ENCODE measurements around the gene RPUSD4. TPM values are rescaled to one million over a fixed set of nuclear protein-coding genes. Genes with fewer than 3 reads are reported as not detected.

RPUSD4 gene
- total RNA-seq, 2 experiments from 2014 or later: 30.7 to 32.5 TPM

DNA sequence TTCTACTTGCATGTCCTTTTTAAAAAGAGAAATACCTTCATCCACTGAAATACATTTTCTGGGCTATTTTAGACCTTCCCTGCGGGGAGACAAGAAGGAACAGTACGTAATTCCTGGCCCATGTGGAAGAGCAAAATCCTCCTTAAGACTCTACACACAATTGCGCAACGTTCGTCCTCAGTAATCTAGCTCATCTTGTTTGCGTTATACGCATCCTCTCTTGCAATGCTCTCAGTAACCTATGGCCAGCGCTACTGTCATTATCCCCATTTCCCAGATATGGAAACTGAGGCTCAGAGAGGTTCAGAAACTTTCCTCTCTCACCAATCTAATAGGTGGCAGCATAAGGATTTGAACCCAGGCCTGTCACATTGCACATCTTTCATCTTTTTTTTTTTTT, 54.6 kb downstream of the RPUSD4 start:
- Mint-ChIP-seq H3K4me1 (no peaks in the 10 kb centered on the region), H3K36me3 (ENCODE audit: low read depth) (no peaks in the 10 kb centered on the region), H3K4me3 (no peak overlapping the region), H3K9me3 (peaks cover 5% of the 10 kb centered on the region), H3K27me3 (peaks cover 6% of the 10 kb centered on the region), H3K27ac (no peak overlapping the region)
- DNase-seq: no peak
- ChIA-PET POLR2A (no interaction called here), CTCF (no interaction called here)

GRCh38 chr11:126155402-126156187, 55.9 kb downstream of the RPUSD4 start:
- POLR2A ChIA-PET: no interaction called here
- peaks cover 6% of the 10 kb centered on the region for H3K27me3 Mint-ChIP-seq
- H3K9me3 Mint-ChIP-seq: peaks cover 7% of the 10 kb centered on the region
- no peaks in the 10 kb centered on the region for H3K4me1 Mint-ChIP-seq
- H3K36me3 Mint-ChIP-seq (ENCODE audit: low read depth): no peaks in the 10 kb centered on the region
- no peak overlapping the region for H3K4me3 Mint-ChIP-seq
- DNase-seq: no peak
- CTCF ChIA-PET: no interaction called here
- H3K27ac Mint-ChIP-seq: no peak overlapping the region

- no peak overlapping the region for H3K4me3 Mint-ChIP-seq
- H3K27ac Mint-ChIP-seq: no peak overlapping the region
- ChIA-PET CTCF (no interaction called here), POLR2A (no interaction called here)
- peaks cover 7% of the 10 kb centered on the region for H3K9me3 Mint-ChIP-seq
- H3K27me3 Mint-ChIP-seq: peaks cover 9% of the 10 kb centered on the region
- H3K4me1 Mint-ChIP-seq: peaks cover 5% of the 10 kb centered on the region
- no peaks in the 10 kb centered on the region for H3K36me3 Mint-ChIP-seq (ENCODE audit: low read depth)
- no peak for DNase-seq
Measured at GRCh38 chr11:126154691-126155090, 56.8 kb downstream of the RPUSD4 start.

DNA sequence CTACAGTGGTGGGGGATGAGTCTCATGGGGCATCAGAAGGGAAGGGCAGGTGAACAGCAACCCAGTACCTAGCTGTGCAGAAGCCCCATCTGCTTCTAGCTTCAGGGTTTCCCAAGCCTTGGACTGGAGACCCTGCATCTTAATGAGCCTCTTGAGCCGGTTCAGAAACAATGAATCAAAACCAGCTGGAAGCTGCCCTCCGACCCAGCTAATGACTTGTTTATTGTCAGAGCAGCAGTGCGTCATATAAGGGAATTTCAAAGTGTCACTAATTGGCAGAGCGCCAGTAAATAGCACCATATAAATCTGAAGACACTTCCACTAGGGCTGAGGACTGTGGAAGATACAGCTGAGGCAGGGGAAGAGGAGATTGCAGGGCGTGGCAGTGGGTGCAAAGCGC, 57.5 kb downstream of the RPUSD4 start:
- no peak for DNase-seq
- H3K4me3 Mint-ChIP-seq: no peak overlapping the region
- H3K27me3 Mint-ChIP-seq: peaks cover 9% of the 10 kb centered on the region
- ChIA-PET CTCF (interaction anchor here (0.5 to 1.2 kb wide), 2 partner anchors 73 to 747 kb away, joined by 3 to 4 read pairs; no protein-coding TSS in a partner anchor), POLR2A (no interaction called here)
- peaks cover 8% of the 10 kb centered on the region for H3K4me1 Mint-ChIP-seq
- H3K36me3 Mint-ChIP-seq (ENCODE audit: low read depth): no peaks in the 10 kb centered on the region
- H3K9me3 Mint-ChIP-seq: peaks cover 7% of the 10 kb centered on the region
- no peak overlapping the region for H3K27ac Mint-ChIP-seq

DNA sequence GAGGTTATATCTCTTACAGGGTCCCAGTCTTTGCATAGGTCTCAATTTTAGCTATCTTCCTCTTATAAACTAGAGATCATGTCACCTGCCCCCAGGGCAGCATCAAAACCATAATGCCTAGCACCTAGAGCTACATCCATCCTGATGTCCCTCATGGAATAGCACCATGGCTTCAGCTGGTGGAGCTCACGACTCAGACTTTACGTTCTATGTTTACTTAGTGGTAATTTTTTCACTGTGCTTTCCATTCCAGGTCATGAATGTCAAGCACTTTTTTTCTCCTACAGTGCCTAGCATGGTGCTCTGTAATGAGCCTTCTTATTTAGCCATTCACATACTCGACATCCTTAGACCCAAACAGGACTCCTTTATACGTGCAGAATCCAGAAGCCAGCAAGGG, 58.4 kb downstream of the RPUSD4 start:
- CTCF ChIA-PET: no interaction called here
- Mint-ChIP-seq H3K27me3 (peaks cover 9% of the 10 kb centered on the region), H3K9me3 (peaks cover 7% of the 10 kb centered on the region), H3K4me1 (peaks cover 8% of the 10 kb centered on the region), H3K36me3 (ENCODE audit: low read depth) (no peaks in the 10 kb centered on the region), H3K4me3 (no peak overlapping the region), H3K27ac (no peak overlapping the region)
- DNase-seq: no peak
- POLR2A ChIA-PET: interaction anchor here (0.7 kb wide), 1 partner anchor 221 kb away, joined by 4 read pairs; no protein-coding TSS in a partner anchor

GRCh38 chr11:126152586-126152985, 58.9 kb downstream of the RPUSD4 start:
- POLR2A ChIA-PET: no interaction called here
- Mint-ChIP-seq H3K4me1 (peaks cover 8% of the 10 kb centered on the region), H3K4me3 (no peak overlapping the region), H3K27me3 (peaks cover 9% of the 10 kb centered on the region), H3K27ac (no peak overlapping the region), H3K9me3 (peaks cover 7% of the 10 kb centered on the region), H3K36me3 (ENCODE audit: low read depth) (no peaks in the 10 kb centered on the region)
- DNase-seq: no peak
- CTCF ChIA-PET: no interaction called here

- CTCF ChIA-PET: no interaction called here
- no peak overlapping the region for H3K4me3 Mint-ChIP-seq
- peaks cover 7% of the 10 kb centered on the region for H3K9me3 Mint-ChIP-seq
- no peak for DNase-seq
- H3K4me1 Mint-ChIP-seq: peaks cover 8% of the 10 kb centered on the region
- no peak overlapping the region for H3K27ac Mint-ChIP-seq
- no peaks in the 10 kb centered on the region for H3K36me3 Mint-ChIP-seq (ENCODE audit: low read depth)
- POLR2A ChIA-PET: no interaction called here
- H3K27me3 Mint-ChIP-seq: peaks cover 9% of the 10 kb centered on the region
Measured at GRCh38 chr11:126152152-126152551, 59.3 kb downstream of the RPUSD4 start.

Other genes starting within 250 kb of the RPUSD4 start
- 1 to 10 TPM; 2.6 to 3.4 TPM for gene CDON, start 148.8 kb downstream of the RPUSD4 start, total RNA-seq
- 10 to 100 TPM in 1 of 2 experiments, 1 to 10 TPM in 1; 9.4 to 11.9 TPM for gene FAM118B, start 132 bp upstream of the RPUSD4 start, total RNA-seq
- gene SRPRA, start 57.2 kb upstream of the RPUSD4 start, total RNA-seq: 100 to 1,000 TPM; 107 to 110 TPM
- gene FOXRED1, start 57.5 kb upstream of the RPUSD4 start, total RNA-seq: 10 to 100 TPM; 34.8 to 43.4 TPM
- 10 to 100 TPM; 13.5 to 14.0 TPM for gene TIRAP, start 71.4 kb upstream of the RPUSD4 start, total RNA-seq
- 10 to 100 TPM; 33.1 to 33.5 TPM for gene DCPS, start 92.4 kb upstream of the RPUSD4 start, total RNA-seq
- 1 to 10 TPM; 7.5 to 7.6 TPM for gene ST3GAL4, start 144.0 kb upstream of the RPUSD4 start, total RNA-seq

Measured in activated CD4-positive, alpha-beta T cell treated with anti-CD3 and anti-CD28 coated beads, Interleukin-2, amount 10 ng/mL, durations not matched to agents 7 days and 5 days (primary cell).